H1 (cell line): ENCODE results near the gene KAT2A. TPM values are rescaled to one million over a fixed set of nuclear protein-coding genes. Genes with fewer than 3 reads are reported as not detected.
A peak's percentile ranks its signal among the peaks of the same experiment; 100 is the strongest.

Experiments used
- CTCF ChIA-PET: fragments of 300-600 bp; sonication (Branson Sonifier 250); formaldehyde crosslinking; loops from one replicate; lab custom pipeline; 2021; ENCODE audit not compliant: partially characterized antibody; lab: Charles Lee
- POLR2A ChIA-PET: fragments of 300-600 bp; sonication (Branson Sonifier 250); formaldehyde crosslinking; loops from one replicate; lab custom pipeline; 2021; ENCODE audit warnings: inconsistent platforms; ENCODE audit not compliant: partially characterized antibody; lab: Charles Lee
- DNase-seq, 2 experiments: peaks; one replicate each; pipeline versions ENCODE4 v3.0.0 to v3.0.0-alpha.2; 2010 to 2022; ENCODE audit warnings: low spot score in 2 of 2, low read depth in 1 of 2, mixed read lengths in 1 of 2
- FAIRE-seq: peaks from 2 replicates; lab custom pipeline; 2011; peaks lifted over from hg19 to GRCh38; lab: Jason Lieb, UNC
- H2AFZ ChIP-seq: 2 replicates; pipeline ENCODE4 v1.8.1; 2012; ENCODE audit warnings: low read length, inconsistent platforms
- H2AK5ac ChIP-seq: 2 replicates; pipeline ENCODE4 v1.6.1; 2013; ENCODE audit warnings: low read depth, low read length
- H2BK120ac ChIP-seq: replicated peaks from 2 replicates; pipeline ENCODE3; 2013; ENCODE audit warnings: low read depth, low read length, inconsistent platforms
- H2BK12ac ChIP-seq: 2 replicates; pipeline ENCODE4 v1.6.1; 2013; ENCODE audit warnings: low read depth, low read length
- H2BK15ac ChIP-seq: 2 replicates; pipeline ENCODE4 v1.6.1; 2013; ENCODE audit warnings: low read length
- H2BK20ac ChIP-seq: 2 replicates; pipeline ENCODE4 v1.6.1; 2013; ENCODE audit warnings: low read length
- H2BK5ac ChIP-seq: 2 replicates; pipeline ENCODE4 v1.6.1; 2013; ENCODE audit warnings: low read depth, low read length
- H3K14ac ChIP-seq: 2 replicates; pipeline ENCODE4 v1.6.1; 2013; ENCODE audit warnings: inconsistent platforms; ENCODE audit not compliant: insufficient read length
- H3K18ac ChIP-seq: 2 replicates; pipeline ENCODE4 v1.6.1; 2013; ENCODE audit warnings: low read length; ENCODE audit errors: extremely low read depth
- H3K23ac ChIP-seq: 2 replicates; pipeline ENCODE4 v1.6.1; 2013; ENCODE audit warnings: inconsistent platforms; ENCODE audit not compliant: insufficient read length
- H3K23me2 ChIP-seq: 2 replicates; pipeline ENCODE4 v1.6.1; 2013; ENCODE audit warnings: low read depth, low read length
- H3K27ac ChIP-seq: 2 replicates; pipeline ENCODE4 v1.6.1; 2011; ENCODE audit warnings: low read depth, low read length, inconsistent platforms
- H3K27me3 ChIP-seq, 4 experiments: replicated peaks in 1 of 4; 1 replicate in 1 of 4; 2 replicates in 3 of 4; pipeline versions ENCODE4 v1.6.1 to v1.8.1; 2011 to 2013; ENCODE audit warnings: low read length in 3 of 4, mild to moderate bottlenecking in 3 of 4, inconsistent platforms in 2 of 4, mixed read lengths in 2 of 4, moderate library complexity in 1 of 4; ENCODE audit not compliant: control insufficient read depth in 3 of 4, insufficient read depth in 3 of 4; ENCODE audit errors: extremely low read depth in 1 of 4
- H3K36me3 ChIP-seq, 4 experiments: 2 replicates each; pipeline versions ENCODE4 v1.6.1 to v1.8.1; 2011 to 2013; ENCODE audit warnings: mild to moderate bottlenecking in 4 of 4, low read length in 3 of 4, moderate library complexity in 2 of 4, control low read depth in 1 of 4, inconsistent platforms in 1 of 4; ENCODE audit not compliant: insufficient read depth in 4 of 4, control insufficient read depth in 2 of 4
- H3K4ac ChIP-seq: replicated peaks from 2 replicates; pipeline ENCODE3; 2013; ENCODE audit warnings: low read length, low read depth, mixed read lengths, inconsistent platforms; ENCODE audit not compliant: insufficient read length
- H3K4me1 ChIP-seq, 4 experiments: replicated peaks in 1 of 4; 1 replicate in 1 of 4; 2 replicates in 3 of 4; pipeline versions ENCODE4 v1.6.1 to v1.8.1; 2011 to 2013; ENCODE audit warnings: low read length in 3 of 4, inconsistent platforms in 2 of 4, mixed read lengths in 1 of 4; ENCODE audit not compliant: insufficient read depth in 4 of 4, control insufficient read depth in 3 of 4
- H3K4me2 ChIP-seq, 2 experiments: 2 replicates each; pipeline versions ENCODE4 v1.6.1 to v1.8.1; 2011 to 2013; ENCODE audit warnings: low read depth in 2 of 2, low read length in 2 of 2, control low read depth in 1 of 2, inconsistent platforms in 1 of 2, mild to moderate bottlenecking in 1 of 2; ENCODE audit not compliant: insufficient read depth in 1 of 2
- H3K4me3 ChIP-seq, 4 experiments: fragments of 200-600, 300-600 bp in 1 of 4; sonication (generic), shearing (Covaris generic), sonication (Bioruptor Twin) in 1 of 4; 2 replicates each; pipeline versions ENCODE4 v1.5.1 to v1.8.1; 2011 to 2016; ENCODE audit warnings: low read length in 4 of 4, low read depth in 3 of 4, control low read depth in 2 of 4, inconsistent platforms in 2 of 4, mild to moderate bottlenecking in 2 of 4, mixed read lengths in 1 of 4, moderate library complexity in 1 of 4; ENCODE audit not compliant: insufficient read depth in 2 of 4; ENCODE audit errors: extremely low read depth in 1 of 4
- H3K56ac ChIP-seq: replicated peaks from 2 replicates; pipeline ENCODE3; 2013; ENCODE audit warnings: low read depth, mild to moderate bottlenecking, mixed read lengths, low read length, inconsistent platforms; ENCODE audit not compliant: insufficient read length
- H3K79me1 ChIP-seq: 2 replicates; pipeline ENCODE4 v1.6.1; 2013; ENCODE audit warnings: low read depth, low read length, control low read depth
- H3K79me2 ChIP-seq, 2 experiments: 2 replicates each; pipeline versions ENCODE4 v1.6.1 to v1.8.1; 2012 to 2013; ENCODE audit warnings: low read length in 2 of 2, mild to moderate bottlenecking in 2 of 2, inconsistent platforms in 1 of 2; ENCODE audit not compliant: insufficient read depth in 2 of 2, control insufficient read depth in 1 of 2
- H3K9ac ChIP-seq, 4 experiments: replicated peaks in 1 of 4; 1 replicate in 1 of 4; 2 replicates in 3 of 4; pipeline versions ENCODE4 v1.6.1 to v1.8.1; 2011 to 2013; ENCODE audit warnings: low read depth in 3 of 4, low read length in 3 of 4, control low read depth in 2 of 4, mild to moderate bottlenecking in 2 of 4, moderate library complexity in 2 of 4, inconsistent platforms in 1 of 4; ENCODE audit errors: extremely low read depth in 1 of 4
- H3K9me3 ChIP-seq, 2 experiments: 2 replicates each; pipeline versions ENCODE4 v1.6.1 to v1.8.1; 2012 to 2013; ENCODE audit warnings: mild to moderate bottlenecking in 2 of 2, moderate library complexity in 2 of 2, control low read depth in 1 of 2, inconsistent platforms in 1 of 2, low read depth in 1 of 2, low read length in 1 of 2, mixed read lengths in 1 of 2; ENCODE audit not compliant: insufficient read depth in 2 of 2
- H4K20me1 ChIP-seq, 2 experiments: replicated peaks in 1 of 2; 2 replicates each; pipeline versions ENCODE3 to v1.8.1; 2011 to 2013; ENCODE audit warnings: inconsistent platforms in 2 of 2, low read length in 2 of 2, mild to moderate bottlenecking in 1 of 2; ENCODE audit not compliant: insufficient read depth in 2 of 2, control insufficient read depth in 1 of 2
- H4K5ac ChIP-seq: 2 replicates; pipeline ENCODE4 v1.6.1; 2013; ENCODE audit warnings: low read length, low read depth, mixed read lengths, inconsistent platforms; ENCODE audit not compliant: insufficient read length
- H4K8ac ChIP-seq: 2 replicates; pipeline ENCODE4 v1.8.0; 2013; ENCODE audit warnings: mild to moderate bottlenecking, moderate library complexity, low read length, inconsistent platforms; ENCODE audit not compliant: insufficient read depth; ENCODE audit errors: extremely low read depth
- H4K91ac ChIP-seq: replicated peaks from 2 replicates; pipeline ENCODE3; 2013; ENCODE audit warnings: low read length, mixed read lengths, inconsistent platforms; ENCODE audit not compliant: insufficient read length
- CEBPB ChIP-seq: IDR thresholded peaks from 2 replicates; pipeline ENCODE4 v1.6.1; 2012; ENCODE audit warnings: low read depth, low read length
- HDAC2 ChIP-seq, 2 experiments: fragments of 300-600 bp in 1 of 2; sonication (generic) in 1 of 2; IDR thresholded peaks; 2 replicates each; pipeline ENCODE4 v1.6.1; 2011 to 2012; ENCODE audit warnings: low read depth in 2 of 2, low read length in 2 of 2, mild to moderate bottlenecking in 2 of 2, moderate library complexity in 2 of 2, borderline replicate concordance in 1 of 2, inconsistent platforms in 1 of 2
- WGBS, 2 experiments: shearing (Covaris generic) in 1 of 2; methylation state at CpG; one replicate each; pipeline versions ENCODE4 v1.1.6 to v1.1.7; 2013 to 2015; ENCODE audit warnings: low lambda C conversion rate in 2 of 2, mixed read lengths in 2 of 2, inconsistent platforms in 1 of 2, low coverage in 1 of 2, missing lambda C conversion rate in 1 of 2; ENCODE audit not compliant: insufficient replicate concordance in 2 of 2, insufficient coverage in 1 of 2, insufficient read length in 1 of 2; ENCODE audit errors: extremely low coverage in 1 of 2, missing lambda C conversion rate in 1 of 2; 5-methylcytosine and 5-hydroxymethylcytosine counted together
- polyA plus RNA-seq, 7 experiments: library from polyadenylated mRNA; depleted of rRNA in 3 of 7; stranded (reverse) in 5 of 7; unstranded in 2 of 7; fragments of >200 nt in 5 of 7; fragments of 200-250 nt in 2 of 7; gene quantifications; 1 replicate in 5 of 7; 2 replicates in 1 of 7; 4 replicates in 1 of 7; pipeline versions ENCODE4 v1.2.1 to v1.2.3, GENCODE V29; 2011 to 2013; ENCODE audit warnings: missing spikeins in 2 of 7, mixed read lengths in 2 of 7
- total RNA-seq: library from RNA; stranded (reverse); fragmentation: NEBNext Ultra II Directional; extraction: Animal tissue kit (Norgen Biotek cat#: 25700); gene quantifications from 2 replicates; pipeline ENCODE4 v1.2.1, GENCODE V29; 2021

Gene KAT2A
- total and polyA plus RNA-seq, 2 of the 8 experiments (the other 6 are each of a cell fraction or from before 2014, with no cell fraction given): 34.2 to 40.1 TPM

DNA sequence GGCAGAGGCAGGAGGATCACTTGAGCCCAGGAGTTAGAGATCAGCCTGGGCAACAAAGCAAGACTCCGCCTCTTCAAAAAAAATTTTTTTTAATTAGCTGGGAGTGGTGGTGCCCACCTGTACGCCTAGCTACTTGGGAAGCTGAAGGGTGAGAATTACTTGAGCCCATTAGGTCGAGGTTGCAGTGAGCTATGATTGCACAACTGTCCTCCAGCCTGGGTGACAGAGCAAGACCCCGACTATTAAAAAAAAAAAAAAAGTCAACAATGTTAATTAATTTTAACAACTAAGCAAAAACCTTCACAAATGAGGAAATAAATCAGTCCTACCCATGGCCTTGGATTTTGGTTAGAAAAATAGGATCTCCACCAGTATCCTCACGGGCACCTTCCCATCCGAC is 14.0 kb downstream of the KAT2A start:
- no peak overlapping the region for H3K4ac ChIP-seq
- H3K18ac ChIP-seq: no peak overlapping the region
- ChIA-PET POLR2A (interaction anchor here (1.7 to 7.2 kb wide), 3 partner anchors 14 to 90 kb away, joined by 4 to 51 read pairs (median 13); partner anchors contain the start of genes DNAJC7, HSPB9 and KAT2A), CTCF (interaction anchor here (1.0 to 39.4 kb wide), 7 partner anchors 9 to 321 kb away, joined by 3 to 1084 read pairs (median 323); partner anchors contain the start of genes DHX58, DNAJC7, HSPB9 and JUP)
- no peak overlapping the region for H2BK5ac ChIP-seq
- H3K27me3 ChIP-seq: no peaks in the 10 kb centered on the region
- no peak overlapping the region for H4K91ac ChIP-seq
- FAIRE-seq (no peak), DNase-seq (no peak)
- no peak overlapping the region for H2AFZ ChIP-seq
- H3K27ac ChIP-seq: no peak overlapping the region
- H3K4me1 ChIP-seq: peaks cover 0 to 12% (median 9%) of the 10 kb centered on the region in 4 experiments; a peak in 6 of 7 replicates
- H3K14ac ChIP-seq: no peak overlapping the region
- H4K8ac ChIP-seq: no peak overlapping the region
- no peak overlapping the region for H2AK5ac ChIP-seq
- H3K79me1 ChIP-seq: no peaks in the 10 kb centered on the region
- H3K79me2 ChIP-seq: no peaks in the 10 kb centered on the region
- peak overlapping the region; percentile 51 to 76; a peak in 3 of 4 replicates for H3K4me2 ChIP-seq
- no peak overlapping the region for H3K23ac ChIP-seq
- H4K5ac ChIP-seq: no peak overlapping the region
- no peak overlapping the region for H2BK120ac ChIP-seq
- H2BK12ac ChIP-seq: no peak overlapping the region
- peak overlapping the region; percentile 39 to 60 (median 42); a peak in 5 of 8 replicates for H3K4me3 ChIP-seq
- no peaks in the 10 kb centered on the region for H4K20me1 ChIP-seq
- H3K36me3 ChIP-seq: no peaks in the 10 kb centered on the region
- H2BK15ac ChIP-seq: no peak overlapping the region
- WGBS, 2 experiments: 61% methylated on average over 5 of the region's 6 CpGs; no CpG with 5 or more reads in 1 of the 2 experiments
- no peak overlapping the region for H2BK20ac ChIP-seq
- H3K9ac ChIP-seq: no peak overlapping the region
- no peak overlapping the region for H3K56ac ChIP-seq
- TF ChIP-seq CEBPB: peak; percentile 65; the same call in 1 of the 2 replicates
- no peak for TF ChIP-seq HDAC2 (IDR thresholded peaks at IDR 0.05; ENCODE audit: borderline replicate concordance in 1 of 2, low read depth in 2 of 2, low read length in 2 of 2)
- no peaks in the 10 kb centered on the region for H3K9me3 ChIP-seq
- peaks cover 2% of the 10 kb centered on the region; the same call in 1 of the 2 replicates for H3K23me2 ChIP-seq
